Esophagus muscularis mucosa (tissue), 4 donors: ENCODE measurements around the gene ASXL1. TPM values are rescaled to one million over a fixed set of nuclear protein-coding genes. Genes with fewer than 3 reads are reported as not detected.

ENCODE experiments used
- DNase-seq: peaks from one replicate; pipeline ENCODE4 v3.0.0-alpha.2; 2017; ENCODE audit errors: extremely low spot score
- H3K27ac ChIP-seq, 4 donors: fragments of 200-600 bp; sonication (generic); replicated peaks in 1 of 4; 1 replicate in 3 of 4; 2 replicates in 1 of 4; pipeline ENCODE4 v1.5.1; 2016 to 2019; ENCODE audit warnings: mild to moderate bottlenecking in 1 of 4
- H3K27me3 ChIP-seq, 4 donors: fragments of 200-600 bp; sonication (generic); one replicate each; pipeline versions ENCODE4 v1.5.1 to v1.6.0; 2016 to 2019
- H3K36me3 ChIP-seq, 4 donors: fragments of 200-600 bp; sonication (generic); one replicate each; pipeline ENCODE4 v1.5.1; 2016 to 2019
- H3K4me1 ChIP-seq, 4 donors: fragments of 200-600 bp; sonication (generic); one replicate each; pipeline ENCODE4 v1.5.1; 2016 to 2019
- H3K4me3 ChIP-seq, 4 donors: fragments of 200-600 bp; sonication (generic); 1 replicate in 2 of 4; 2 replicates in 2 of 4; pipeline ENCODE4 v1.5.1; 2016 to 2019; ENCODE audit warnings: mild to moderate bottlenecking in 4 of 4, moderate library complexity in 1 of 4
- H3K9me3 ChIP-seq, 4 donors: fragments of 200-600 bp; sonication (generic); 1 replicate in 3 of 4; 2 replicates in 1 of 4; pipeline ENCODE4 v1.5.1; 2016 to 2019
- EP300 ChIP-seq: sonication (generic); formaldehyde crosslinking; IDR thresholded peaks from one replicate; pipeline ENCODE4 v1.6.1; 2017; ENCODE audit warnings: antibody characterized with exemption
- POLR2A ChIP-seq: fragments of 450-650 bp; IDR thresholded peaks from one replicate; pipeline ENCODE4 v1.6.1; 2017; ENCODE audit warnings: antibody characterized with exemption, moderate library complexity, mild to moderate bottlenecking, low read depth
- POLR2AphosphoS5 ChIP-seq, 2 donors: sonication (generic); formaldehyde crosslinking; IDR thresholded peaks; one replicate each; pipeline ENCODE4 v1.6.1; 2017; ENCODE audit warnings: antibody characterized with exemption in 2 of 2
- WGBS: methylation state at CpG from one replicate; pipeline ENCODE4 v1.1.5; 2018; 5-methylcytosine and 5-hydroxymethylcytosine counted together
- intact Hi-C: fragments of 100-400 bp; cut with DNase I; formaldehyde crosslinking; loops from one replicate; pipeline ENCODE4 v1.15.1; 2023
- total RNA-seq, 4 donors: library from RNA; depleted of rRNA; stranded (reverse); fragments of >200 nt; gene quantifications; one replicate each; pipeline versions ENCODE4 v1.1.0 to v1.2.1, GENCODE V29; 2016
- TF ChIP-seq, protein P1 (sequence below), 3 experiments: fragments of 200-600 bp in 2 of 3; fragments of 450-650 bp in 1 of 3; sonication (generic) in 2 of 3; IDR thresholded peaks; one replicate each; pipeline ENCODE4 v1.5.1; 2017 to 2019; ENCODE audit warnings: antibody characterized with exemption in 3 of 3, mild to moderate bottlenecking in 2 of 3, moderate library complexity in 1 of 3

The ASXL1 gene
- total RNA-seq, 4 donors from 2014 or later, result 56.5 to 66.7 (median 61.8) TPM

GRCh38 chr20:32359633-32360332 lies 1.7 kb downstream of the ASXL1 start:
- H3K4me1 ChIP-seq, result peaks cover 37 to 87% (median 73%) of the 10 kb centered on the region in 4 donors
- no peaks in the 10 kb centered on the region for H3K36me3 ChIP-seq
- no peak for DNase-seq
- intact Hi-C loops, result loop anchor here (5.0 to 10.0 kb wide), 3 partner anchors 95 to 152 kb away; partner anchors contain the start of genes PLAGL2 and POFUT1
- WGBS, result 10% methylated on average over 11 of the region's 11 CpGs
- H3K27ac ChIP-seq, result peak overlapping the region; percentile 95 to 98 (median 97)
- no peaks in the 10 kb centered on the region for H3K9me3 ChIP-seq
- TF ChIP-seq POLR2A, result no peak
- TF ChIP-seq, protein P1, sequence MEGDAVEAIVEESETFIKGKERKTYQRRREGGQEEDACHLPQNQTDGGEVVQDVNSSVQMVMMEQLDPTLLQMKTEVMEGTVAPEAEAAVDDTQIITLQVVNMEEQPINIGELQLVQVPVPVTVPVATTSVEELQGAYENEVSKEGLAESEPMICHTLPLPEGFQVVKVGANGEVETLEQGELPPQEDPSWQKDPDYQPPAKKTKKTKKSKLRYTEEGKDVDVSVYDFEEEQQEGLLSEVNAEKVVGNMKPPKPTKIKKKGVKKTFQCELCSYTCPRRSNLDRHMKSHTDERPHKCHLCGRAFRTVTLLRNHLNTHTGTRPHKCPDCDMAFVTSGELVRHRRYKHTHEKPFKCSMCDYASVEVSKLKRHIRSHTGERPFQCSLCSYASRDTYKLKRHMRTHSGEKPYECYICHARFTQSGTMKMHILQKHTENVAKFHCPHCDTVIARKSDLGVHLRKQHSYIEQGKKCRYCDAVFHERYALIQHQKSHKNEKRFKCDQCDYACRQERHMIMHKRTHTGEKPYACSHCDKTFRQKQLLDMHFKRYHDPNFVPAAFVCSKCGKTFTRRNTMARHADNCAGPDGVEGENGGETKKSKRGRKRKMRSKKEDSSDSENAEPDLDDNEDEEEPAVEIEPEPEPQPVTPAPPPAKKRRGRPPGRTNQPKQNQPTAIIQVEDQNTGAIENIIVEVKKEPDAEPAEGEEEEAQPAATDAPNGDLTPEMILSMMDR (IDR thresholded peaks at IDR 0.05), result no peak
- no peak for TF ChIP-seq EP300
- no peak for TF ChIP-seq POLR2AphosphoS5 (IDR thresholded peaks at IDR 0.05)
- peak overlapping the region; percentile 86 to 98 (median 90) for H3K4me3 ChIP-seq
- H3K27me3 ChIP-seq, result no peaks in the 10 kb centered on the region

DNA sequence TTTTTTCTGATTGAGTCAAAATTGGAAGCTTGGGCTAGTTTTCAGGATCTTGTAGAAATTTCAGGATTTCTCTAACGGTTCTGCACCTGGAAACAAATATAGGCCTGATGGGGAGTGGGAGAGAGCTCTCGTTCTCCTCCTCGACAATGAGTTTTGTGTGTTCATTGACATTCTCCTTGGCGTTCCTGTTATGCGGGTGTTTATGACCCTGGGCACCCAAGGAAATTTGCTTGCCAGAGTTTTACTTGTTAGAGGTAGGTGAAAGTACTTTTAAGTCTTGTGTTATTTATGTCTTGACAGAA lies 2.2 kb downstream of the ASXL1 start:
- Histone ChIP-seq H3K27me3 (no peaks in the 10 kb centered on the region), H3K4me1 (peaks cover 42 to 87% (median 76%) of the 10 kb centered on the region in 4 donors), H3K9me3 (no peaks in the 10 kb centered on the region), H3K36me3 (no peaks in the 10 kb centered on the region), H3K4me3 (peak overlapping the region; percentile 86 to 98 (median 90)), H3K27ac (peak overlapping the region; percentile 23 to 98 (median 96))
- no peak for DNase-seq
- intact Hi-C loops, result no loop called here
- 23% methylated on average over 5 of the region's 5 CpGs for WGBS
- TF ChIP-seq POLR2AphosphoS5 (IDR thresholded peaks at IDR 0.05) (no peak), EP300 (no peak), POLR2A (no peak)
- TF ChIP-seq, protein P1 (IDR thresholded peaks at IDR 0.05), result no peak

- peak overlapping the region in 3 of 4 donors; percentile 11 to 48 (median 42) for H3K27ac ChIP-seq
- no peak overlapping the region for H3K4me3 ChIP-seq
- intact Hi-C loops, result no loop called here
- H3K9me3 ChIP-seq, result no peaks in the 10 kb centered on the region
- TF ChIP-seq POLR2AphosphoS5 (IDR thresholded peaks at IDR 0.05) (no peak), EP300 (no peak)
- 28% methylated on average over 4 of the region's 4 CpGs for WGBS
- H3K36me3 ChIP-seq, result no peaks in the 10 kb centered on the region
- DNase-seq, result no peak
- H3K27me3 ChIP-seq, result no peaks in the 10 kb centered on the region
- peaks cover 52 to 89% (median 81%) of the 10 kb centered on the region in 4 donors for H3K4me1 ChIP-seq
These were observed 4.8 kb downstream of the ASXL1 start for GRCh38 chr20:32362901-32363364.

GRCh38 chr20:32363492-32363891 lies 5.4 kb downstream of the ASXL1 start:
- no peak for DNase-seq
- H3K4me1 ChIP-seq, result peaks cover 52 to 95% (median 85%) of the 10 kb centered on the region in 4 donors
- no peaks in the 10 kb centered on the region for H3K36me3 ChIP-seq
- WGBS, result 66% methylated on average over 2 of the region's 2 CpGs
- intact Hi-C loops, result no loop called here
- no peak overlapping the region for H3K4me3 ChIP-seq
- peak overlapping the region in 2 of 4 donors; percentile 11 to 42 for H3K27ac ChIP-seq
- TF ChIP-seq POLR2AphosphoS5 (IDR thresholded peaks at IDR 0.05) (no peak), POLR2A (no peak), EP300 (no peak)
- TF ChIP-seq, protein P1 (IDR thresholded peaks at IDR 0.05), result no peak
- H3K27me3 ChIP-seq, result no peaks in the 10 kb centered on the region
- no peaks in the 10 kb centered on the region for H3K9me3 ChIP-seq

DNA sequence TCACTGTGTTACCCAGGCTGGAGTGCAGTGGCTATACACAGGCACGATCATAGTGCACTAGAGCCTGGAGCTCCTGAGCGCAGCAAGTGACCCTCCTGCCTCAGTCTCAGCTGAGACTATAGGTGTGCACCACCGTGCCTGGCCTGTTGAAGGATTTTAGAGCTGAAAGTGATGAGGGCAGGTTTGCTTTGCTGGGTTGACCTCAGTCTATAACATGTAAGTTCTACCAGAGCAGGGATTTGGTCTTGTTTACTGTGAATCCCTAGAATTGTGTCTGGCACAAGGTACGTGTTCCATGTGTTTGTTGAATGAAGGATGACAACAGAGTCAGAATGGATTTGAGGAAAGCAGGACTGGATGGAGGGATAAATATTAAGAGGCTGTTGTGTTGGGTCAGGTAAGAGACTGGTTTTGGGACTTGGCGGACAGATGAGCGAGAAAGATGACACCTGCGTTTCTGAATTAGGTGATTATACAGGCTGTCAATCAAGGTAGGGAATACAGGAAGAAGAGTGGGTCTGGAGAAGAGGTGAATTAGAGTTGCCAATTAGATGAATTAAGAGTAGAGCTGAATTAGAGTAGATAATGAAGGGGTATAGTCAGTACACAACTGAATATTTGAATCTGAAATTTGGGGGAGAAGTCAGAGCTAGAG lies 6.5 kb downstream of the ASXL1 start:
- TF ChIP-seq EP300, result no peak
- TF ChIP-seq POLR2A, result no peak
- TF ChIP-seq, protein P1 (IDR thresholded peaks at IDR 0.05), result no peak
- TF ChIP-seq POLR2AphosphoS5 (IDR thresholded peaks at IDR 0.05), result no peak
- H3K36me3 ChIP-seq, result peaks cover 1 to 10% (median 7%) of the 10 kb centered on the region in 4 donors
- peaks cover 52 to 96% (median 90%) of the 10 kb centered on the region in 4 donors for H3K4me1 ChIP-seq
- H3K4me3 ChIP-seq, result no peak overlapping the region
- no peak overlapping the region for H3K27ac ChIP-seq
- no peaks in the 10 kb centered on the region for H3K27me3 ChIP-seq
- intact Hi-C loops, result no loop called here
- 81% methylated on average over 7 of the region's 7 CpGs for WGBS
- no peak for DNase-seq
- H3K9me3 ChIP-seq, result no peaks in the 10 kb centered on the region
